Measurements from ENCODE around the gene GP9.

Gene GP9

DNA sequence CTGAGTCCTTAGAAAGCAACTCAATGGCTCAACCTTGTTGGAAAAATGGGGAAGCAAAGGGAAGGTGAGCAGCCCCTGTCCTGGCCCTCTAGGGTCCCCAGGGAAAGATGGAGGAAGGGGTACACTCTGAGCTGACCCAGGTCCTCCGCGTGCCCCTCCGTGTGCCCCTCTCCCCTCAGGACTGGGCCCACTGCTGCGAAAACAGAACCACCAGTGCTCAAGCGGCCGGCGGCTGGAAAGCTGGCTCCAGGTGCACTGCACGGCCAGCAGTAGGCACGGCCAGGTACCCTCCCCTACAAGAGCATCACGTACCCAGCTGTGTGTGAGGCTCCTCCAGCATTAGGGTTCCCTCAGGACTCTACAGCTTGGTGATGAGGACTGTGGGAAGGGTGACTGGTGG lies 34.7 kb downstream of the GP9 start:
- no peak overlapping the region for H3K4me3 ChIP-seq (ENCODE audit: low read depth, low read length)
- TF ChIP-seq, protein P1, sequence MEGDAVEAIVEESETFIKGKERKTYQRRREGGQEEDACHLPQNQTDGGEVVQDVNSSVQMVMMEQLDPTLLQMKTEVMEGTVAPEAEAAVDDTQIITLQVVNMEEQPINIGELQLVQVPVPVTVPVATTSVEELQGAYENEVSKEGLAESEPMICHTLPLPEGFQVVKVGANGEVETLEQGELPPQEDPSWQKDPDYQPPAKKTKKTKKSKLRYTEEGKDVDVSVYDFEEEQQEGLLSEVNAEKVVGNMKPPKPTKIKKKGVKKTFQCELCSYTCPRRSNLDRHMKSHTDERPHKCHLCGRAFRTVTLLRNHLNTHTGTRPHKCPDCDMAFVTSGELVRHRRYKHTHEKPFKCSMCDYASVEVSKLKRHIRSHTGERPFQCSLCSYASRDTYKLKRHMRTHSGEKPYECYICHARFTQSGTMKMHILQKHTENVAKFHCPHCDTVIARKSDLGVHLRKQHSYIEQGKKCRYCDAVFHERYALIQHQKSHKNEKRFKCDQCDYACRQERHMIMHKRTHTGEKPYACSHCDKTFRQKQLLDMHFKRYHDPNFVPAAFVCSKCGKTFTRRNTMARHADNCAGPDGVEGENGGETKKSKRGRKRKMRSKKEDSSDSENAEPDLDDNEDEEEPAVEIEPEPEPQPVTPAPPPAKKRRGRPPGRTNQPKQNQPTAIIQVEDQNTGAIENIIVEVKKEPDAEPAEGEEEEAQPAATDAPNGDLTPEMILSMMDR (IDR thresholded peaks at IDR 0.05; ENCODE audit: borderline replicate concordance, insufficient read depth, low read depth, low read length): no peak

DNA sequence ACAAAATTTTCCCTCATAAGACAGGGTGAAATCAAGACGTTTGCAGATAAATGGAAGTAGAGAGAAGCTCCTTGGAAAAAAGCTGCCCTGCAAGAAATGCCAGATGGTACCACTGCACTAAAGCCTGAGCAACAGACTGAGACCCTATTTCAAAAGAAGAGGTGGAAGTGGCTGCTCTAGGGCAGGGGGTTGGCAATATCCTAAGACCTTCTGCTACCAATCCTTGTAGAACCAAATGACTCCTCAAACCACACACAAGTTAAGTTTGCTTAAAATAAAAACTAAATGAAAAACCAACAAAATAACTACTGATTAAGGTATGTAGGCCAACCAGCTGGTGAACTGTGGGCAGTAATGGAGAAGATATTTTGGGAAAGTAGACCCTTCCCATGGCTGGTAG lies 39.7 kb downstream of the GP9 start:
- TF ChIP-seq, protein P1 (IDR thresholded peaks at IDR 0.05; ENCODE audit: borderline replicate concordance, insufficient read depth, low read depth, low read length): no peak
- H3K4me3 ChIP-seq (ENCODE audit: low read depth, low read length): no peak overlapping the region

DNA sequence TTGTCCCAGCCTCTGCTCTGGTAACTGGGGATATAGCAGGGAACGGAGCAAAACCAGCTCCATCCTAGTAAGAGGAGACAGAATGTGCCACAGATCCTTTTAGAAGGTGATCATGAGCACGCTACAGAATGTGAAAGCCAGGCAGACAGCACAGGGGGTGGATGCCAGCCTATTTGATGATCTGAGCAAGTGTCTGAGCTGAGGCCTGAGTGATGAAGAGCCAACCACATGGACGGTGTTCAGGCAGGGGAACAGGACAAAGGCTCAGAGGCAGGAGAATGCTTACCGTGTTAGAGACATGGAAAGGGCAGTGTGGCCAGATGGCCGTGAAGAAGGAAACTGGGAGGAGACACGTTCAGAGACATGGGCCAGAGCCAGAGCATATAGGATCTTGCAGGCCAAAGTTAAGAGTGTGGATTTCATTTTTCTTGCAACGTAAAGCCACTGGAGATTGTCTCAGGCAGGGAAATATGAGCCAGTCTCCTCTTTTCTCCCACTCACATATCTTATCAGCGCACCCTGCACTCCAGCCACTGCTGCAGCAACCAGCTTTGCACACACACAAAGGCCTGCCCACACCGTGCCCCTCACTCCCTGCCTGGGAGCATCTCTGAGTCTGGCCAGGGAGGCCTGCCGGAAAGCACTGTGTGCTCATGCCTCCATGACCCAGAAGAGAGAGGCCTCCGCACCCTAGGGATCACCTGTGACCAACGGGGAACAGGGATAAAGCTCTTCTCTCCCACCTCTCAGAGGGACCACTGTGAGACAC lies 41.0 kb downstream of the GP9 start:
- TF ChIP-seq, protein P1 (IDR thresholded peaks at IDR 0.05; ENCODE audit: borderline replicate concordance, insufficient read depth, low read depth, low read length): no peak

DNA sequence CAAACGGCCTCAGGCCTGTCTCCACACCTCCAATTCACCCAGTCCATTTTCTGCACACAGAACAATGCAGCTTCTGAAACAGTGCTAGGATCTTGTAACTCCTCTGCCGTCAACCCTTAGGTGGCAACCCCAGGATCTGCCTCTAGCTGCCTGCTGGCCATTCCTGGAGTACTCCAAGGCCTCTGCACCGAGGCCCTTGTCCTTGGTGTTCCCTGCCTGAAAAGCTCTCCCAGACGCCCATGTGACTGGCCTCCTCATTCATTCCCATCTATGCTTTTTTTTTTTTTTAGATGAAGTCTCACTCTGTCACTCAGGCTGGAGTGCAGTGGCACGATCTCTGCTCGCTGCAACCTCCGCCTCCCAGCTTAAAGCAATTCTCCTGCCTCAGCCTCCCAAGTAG lies 42.7 kb downstream of the GP9 start:
- no peak overlapping the region for H3K4me3 ChIP-seq (ENCODE audit: low read depth, low read length)

More for the DNA sequence above, 41.0 kb downstream of the GP9 start:
- no peak overlapping the region for H3K4me3 ChIP-seq (ENCODE audit: low read depth, low read length)

DNA sequence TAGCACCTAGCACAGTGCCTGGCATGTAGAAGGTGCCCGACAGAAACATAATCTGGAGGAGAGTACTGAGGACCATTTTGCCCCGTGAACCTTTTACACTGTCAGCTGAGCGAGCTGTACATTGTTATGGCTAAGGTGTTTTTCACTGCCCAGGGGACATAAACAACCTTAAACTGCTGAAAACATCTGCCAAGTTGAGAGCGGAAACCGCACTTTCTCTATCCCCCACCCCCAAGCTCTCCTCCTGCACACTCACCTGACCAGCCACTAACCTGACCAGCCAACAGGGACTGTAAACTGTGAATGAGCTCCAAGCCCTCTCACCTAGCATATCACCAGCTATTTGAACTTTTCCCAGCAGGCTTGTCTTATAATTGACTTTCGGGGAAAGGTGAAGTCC lies 43.5 kb downstream of the GP9 start:
- TF ChIP-seq, protein P1 (IDR thresholded peaks at IDR 0.05; ENCODE audit: borderline replicate concordance, insufficient read depth, low read depth, low read length): no peak
- H3K4me3 ChIP-seq (ENCODE audit: low read depth, low read length): no peak overlapping the region

More for the DNA sequence above, 42.7 kb downstream of the GP9 start:
- TF ChIP-seq, protein P1 (IDR thresholded peaks at IDR 0.05; ENCODE audit: borderline replicate concordance, insufficient read depth, low read depth, low read length): no peak

DNA sequence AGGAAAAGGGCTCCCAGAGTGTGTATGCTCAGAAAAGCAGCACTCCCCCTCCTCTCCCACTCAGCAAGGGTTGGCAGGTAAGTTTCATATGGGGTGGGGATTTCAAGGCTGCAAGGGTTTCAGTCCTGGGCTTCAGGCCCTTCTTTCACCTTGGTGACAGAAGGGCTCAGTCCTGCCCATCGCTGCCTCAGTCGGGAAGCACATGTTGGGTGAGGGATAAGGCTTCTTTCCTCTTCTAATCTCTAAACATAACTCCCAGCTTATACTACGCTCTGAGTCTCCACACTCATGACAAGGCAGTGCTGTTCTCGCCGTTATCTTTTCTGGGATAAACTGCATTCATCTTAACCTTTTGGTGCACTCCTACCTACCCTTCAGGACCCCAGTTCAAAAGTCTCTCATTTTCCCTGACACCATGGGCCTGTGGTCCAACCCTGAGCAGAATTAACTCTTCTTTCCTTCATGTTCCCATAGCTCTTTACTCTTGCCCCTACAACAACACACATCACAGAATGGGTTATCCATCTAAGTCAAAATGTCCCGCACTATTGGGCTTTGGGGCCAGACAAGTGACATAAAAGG lies 44.0 kb downstream of the GP9 start:
- H3K4me3 ChIP-seq (ENCODE audit: low read depth, low read length): no peak overlapping the region
- TF ChIP-seq, protein P1 (IDR thresholded peaks at IDR 0.05; ENCODE audit: borderline replicate concordance, insufficient read depth, low read depth, low read length): no peak

DNA sequence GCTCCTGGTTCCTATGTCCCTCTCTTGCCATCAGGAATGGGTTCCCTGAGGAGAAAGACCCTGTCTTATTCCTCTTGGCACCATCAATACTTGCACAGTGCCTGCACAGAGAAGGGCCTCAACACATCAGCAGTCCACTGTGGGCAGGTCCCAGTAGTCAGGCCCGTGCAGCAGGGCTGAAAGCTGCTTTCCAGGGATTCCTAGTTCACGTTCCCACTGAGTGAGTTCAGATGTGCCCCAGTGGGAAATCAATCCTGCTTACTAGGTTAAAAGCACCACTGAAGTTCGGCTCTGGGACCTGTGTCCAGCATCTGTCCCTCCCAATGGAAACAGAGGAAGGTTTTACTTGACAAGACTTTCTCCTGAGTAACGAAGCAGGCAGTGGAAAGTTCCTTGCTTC lies 45.3 kb downstream of the GP9 start:
- TF ChIP-seq, protein P1 (IDR thresholded peaks at IDR 0.05; ENCODE audit: borderline replicate concordance, insufficient read depth, low read depth, low read length): no peak
- no peak overlapping the region for H3K4me3 ChIP-seq (ENCODE audit: low read depth, low read length)

Measured in GM12875 (cell line).